HepG2 (cell line): ENCODE data around the gene CDK8. TPM values are rescaled to one million over a fixed set of nuclear protein-coding genes. Genes with fewer than 3 reads are reported as not detected.
A peak's percentile ranks its signal among the peaks of the same experiment; 100 is the strongest.

ENCODE experiments used
- ATF7-NPFF ChIP-seq: sonication (generic); formaldehyde crosslinking; IDR thresholded peaks from 2 replicates; pipeline ENCODE4 v1.8.1; 2023; ENCODE audit warnings: mild to moderate bottlenecking, low read depth, missing genetic modification reagents, moderate library complexity
- BATF2 ChIP-seq: sonication (generic); formaldehyde crosslinking; IDR thresholded peaks from 2 replicates; pipeline ENCODE4 v1.8.0; 2022; ENCODE audit warnings: mild to moderate bottlenecking, missing genetic modification reagents, moderate library complexity
- CBFB ChIP-seq: sonication (generic); formaldehyde crosslinking; IDR thresholded peaks from 2 replicates; pipeline ENCODE4 v1.4.0; 2020; ENCODE audit warnings: missing genetic modification reagents
- CEBPG ChIP-seq: IDR thresholded peaks from 2 replicates; pipeline ENCODE4 v1.6.1; 2016
- CREM ChIP-seq, 2 experiments: sonication (generic) in 1 of 2; formaldehyde crosslinking in 1 of 2; IDR thresholded peaks; 2 replicates each; pipeline versions ENCODE4 v1.4.0 to v1.6.1; 2016 to 2020; ENCODE audit warnings: antibody characterized with exemption in 1 of 2, mild to moderate bottlenecking in 1 of 2, missing genetic modification reagents in 1 of 2
- FOXC1 ChIP-seq: sonication (generic); formaldehyde crosslinking; IDR thresholded peaks from 2 replicates; pipeline ENCODE4 v1.8.0; 2022; ENCODE audit warnings: mild to moderate bottlenecking, missing genetic modification reagents, borderline replicate concordance
- GMEB2 ChIP-seq: IDR thresholded peaks from 2 replicates; pipeline ENCODE4 v1.6.1; 2016; ENCODE audit warnings: missing biosample characterization, missing genetic modification reagents, low read depth
- KLF11 ChIP-seq: IDR thresholded peaks from 2 replicates; pipeline ENCODE4 v1.6.1; 2016; ENCODE audit warnings: missing compliant biosample characterization
- KMT2A ChIP-seq: sonication (generic); formaldehyde crosslinking; IDR thresholded peaks from 2 replicates; pipeline ENCODE4 v1.4.0; 2020; ENCODE audit warnings: missing genetic modification reagents
- MAF1 ChIP-seq: sonication (generic); formaldehyde crosslinking; IDR thresholded peaks from 2 replicates; pipeline ENCODE4 v1.5.0; 2020; ENCODE audit warnings: missing genetic modification reagents, borderline replicate concordance
- NFYC ChIP-seq: IDR thresholded peaks from 2 replicates; pipeline ENCODE4 v1.6.1; 2016; ENCODE audit warnings: missing genetic modification reagents, missing compliant biosample characterization
- NR2F6 ChIP-seq, 2 experiments: IDR thresholded peaks; 2 replicates each; pipeline ENCODE4 v1.6.1; 2016; ENCODE audit warnings: antibody characterized with exemption in 1 of 2, mild to moderate bottlenecking in 1 of 2
- RFX5 ChIP-seq: IDR thresholded peaks from 2 replicates; pipeline ENCODE4 v1.6.1; 2011; ENCODE audit warnings: low read depth, low read length, improper control_type of control experiment
- SOX13 ChIP-seq, 3 experiments: fragments of 450-650 bp in 1 of 3; sonication (generic) in 1 of 3; formaldehyde crosslinking in 1 of 3; IDR thresholded peaks in 2 of 3; conservative IDR thresholded peaks in 1 of 3; 2 replicates each; pipeline versions ENCODE4 v1.5.0 to v1.6.1; 2016 to 2020; ENCODE audit warnings: antibody characterized with exemption in 1 of 3, mild to moderate bottlenecking in 1 of 3, missing compliant biosample characterization in 1 of 3, missing genetic modification reagents in 1 of 3, moderate library complexity in 1 of 3
- ZNF224 ChIP-seq: sonication (generic); formaldehyde crosslinking; IDR thresholded peaks from 2 replicates; pipeline ENCODE4 v1.5.0; 2020; ENCODE audit warnings: mild to moderate bottlenecking, missing genetic modification reagents
- ZNF282 ChIP-seq: fragments of 450-650 bp; IDR thresholded peaks from 2 replicates; pipeline ENCODE4 v1.6.1; 2018; ENCODE audit not compliant: partially characterized antibody
- ZNF558 ChIP-seq: sonication (generic); formaldehyde crosslinking; IDR thresholded peaks from 2 replicates; pipeline ENCODE4 v1.9.0; 2022; ENCODE audit warnings: mild to moderate bottlenecking, missing genetic modification reagents, borderline replicate concordance
- ZNF766 ChIP-seq: sonication (generic); formaldehyde crosslinking; IDR thresholded peaks from 2 replicates; pipeline ENCODE4 v1.5.0; 2020; ENCODE audit warnings: missing genetic modification reagents, borderline replicate concordance
- ZNF776 ChIP-seq: sonication (generic); formaldehyde crosslinking; IDR thresholded peaks from 2 replicates; pipeline ENCODE4 v1.4.0; 2020; ENCODE audit warnings: mild to moderate bottlenecking, missing genetic modification reagents
- ZNF780A ChIP-seq: sonication (generic); formaldehyde crosslinking; IDR thresholded peaks from 2 replicates; pipeline ENCODE4 v1.8.0; 2022; ENCODE audit warnings: mild to moderate bottlenecking, missing genetic modification reagents, moderate library complexity
- polyA plus RNA-seq, 8 experiments: library from polyadenylated mRNA; depleted of rRNA in 3 of 8; stranded (reverse) in 7 of 8; unstranded in 1 of 8; fragments of >200 nt; fragmentation: Illumina TruSeq in 4 of 8; extraction: Trizol in 4 of 8; gene quantifications; 2 replicates each; pipeline versions ENCODE4 v1.2.1 to v1.2.3, GENCODE V29; 2011 to 2016; ENCODE audit warnings: low read depth in 4 of 8, missing spikeins in 1 of 8, mixed read lengths in 1 of 8; ENCODE audit not compliant: insufficient read depth in 1 of 8
- total RNA-seq, 5 experiments: library from RNA; depleted of rRNA; stranded (reverse); fragments of >200 nt; fragmentation: Illumina TruSeq; extraction: Trizol; gene quantifications; 2 replicates each; pipeline ENCODE4 v1.2.3, GENCODE V29; 2016; ENCODE audit warnings: low read depth in 1 of 5
- TF ChIP-seq, protein P1 (sequence below): sonication (generic); formaldehyde crosslinking; IDR thresholded peaks from 2 replicates; pipeline ENCODE4 v1.8.1; 2023; ENCODE audit warnings: mild to moderate bottlenecking, moderate library complexity, missing genetic modification reagents
- TF ChIP-seq, protein P2 (sequence below): sonication (generic); formaldehyde crosslinking; IDR thresholded peaks from 2 replicates; pipeline ENCODE4 v1.5.1; 2020; ENCODE audit warnings: missing genetic modification reagents, mild to moderate bottlenecking, borderline replicate concordance

CDK8 gene
- total and polyA plus RNA-seq, 2 of the 13 experiments (the other 11 are each of a cell fraction or from before 2014, with no cell fraction given), result 15.8 to 16.4 TPM

DNA sequence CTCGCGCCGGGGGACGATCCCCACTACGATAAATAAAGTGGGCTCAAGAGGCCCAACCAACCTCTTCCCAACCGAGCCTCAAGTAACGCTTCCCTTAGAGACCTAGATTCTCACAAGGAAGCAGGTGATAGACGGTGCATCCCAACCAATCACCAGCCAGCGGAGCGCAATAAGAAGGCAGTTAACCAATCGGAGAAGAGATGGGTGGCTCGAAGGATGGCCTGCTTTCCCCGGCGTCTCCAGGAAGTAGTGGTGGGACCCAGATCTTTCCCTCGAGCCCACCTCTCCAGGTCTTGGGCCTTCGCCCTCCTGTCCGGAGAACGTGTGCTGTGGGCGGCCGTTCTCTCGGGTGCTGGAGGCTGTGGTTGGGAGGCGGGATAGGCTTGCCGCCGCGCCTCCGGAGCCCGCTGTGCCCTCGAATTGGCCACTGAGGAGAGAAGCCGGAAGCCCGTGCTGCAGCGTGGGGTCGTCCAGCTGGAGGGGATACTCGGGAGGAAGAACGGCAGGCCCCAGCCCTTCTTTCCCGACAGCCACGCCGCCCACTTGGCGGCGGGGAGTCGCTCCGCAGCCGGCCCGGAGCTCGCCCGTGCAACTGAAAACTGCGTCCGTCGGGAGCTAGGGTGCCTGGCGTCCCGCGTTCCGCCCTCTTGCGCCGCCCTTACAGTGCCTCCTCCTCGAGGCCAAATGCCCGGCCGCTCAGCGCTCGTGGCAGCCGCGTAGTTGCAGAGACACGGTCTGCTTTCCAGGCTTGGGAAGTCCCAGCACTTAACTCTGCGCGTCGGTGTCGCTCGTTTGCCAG, 32.0 kb upstream of the CDK8 start, which contains the start of gene RNF6 (continued):
- TF ChIP-seq, protein P1, sequence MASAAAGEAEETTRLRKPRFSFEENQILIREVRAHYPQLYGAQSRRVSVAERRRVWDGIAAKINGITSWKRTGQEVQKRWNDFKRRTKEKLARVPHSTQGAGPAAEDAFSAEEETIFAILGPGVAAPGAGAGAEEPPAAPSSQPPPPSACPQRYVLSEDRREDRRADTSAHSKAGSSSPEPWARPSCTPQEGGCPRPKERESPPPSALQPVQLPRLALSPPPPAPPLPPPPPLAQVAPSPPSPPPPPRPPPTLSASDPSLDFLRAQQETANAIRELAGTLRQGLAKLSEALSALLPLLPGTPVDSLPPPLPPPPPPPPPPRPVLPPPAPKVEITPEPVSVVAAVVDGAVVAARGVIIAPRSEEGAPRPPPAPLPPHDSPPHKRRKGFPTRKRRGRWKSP (CRISPR knock-in tag), result peak; percentile 79
- TF ChIP-seq NFYC (CRISPR knock-in tag) (peak; percentile 94), CREM (IDR thresholded peaks at IDR 0.05) (no peak; the same call in 1 of the 2 replicates), CREM (CRISPR knock-in tag; IDR thresholded peaks at IDR 0.05) (no peak; the same call in 1 of the 2 replicates), CEBPG (CRISPR knock-in tag) (0 out of 2 replicates have a peak, but pooled peaks have one; percentile 10), NR2F6 (IDR thresholded peaks at IDR 0.05) (no peak), NR2F6 (CRISPR knock-in tag; IDR thresholded peaks at IDR 0.05) (peak; percentile 32; the same call in 1 of the 2 replicates), MAF1 (peak; percentile 69), GMEB2 (CRISPR knock-in tag) (0 out of 2 replicates have a peak, but pooled peaks have one; percentile 26), ZNF776 (peak; percentile 82), SOX13 (IDR thresholded peaks at IDR 0.05) (0 out of 2 replicates have a peak, but pooled peaks have one; percentile 32), SOX13 (CRISPR knock-in tag; conservative IDR thresholded peaks at IDR 0.05 in 1 of 2, IDR thresholded peaks at IDR 0.05 in 1 of 2) (peak in 1 of 2 experiments; percentile 32; a peak in 1 of 4 replicates), ZNF766 (peak; percentile 51; the same call in 1 of the 2 replicates), ATF7-NPFF (CRISPR knock-in tag) (0 out of 2 replicates have a peak, but pooled peaks have one; percentile 51), ZNF282 (no peak), ZNF224 (CRISPR knock-in tag) (no peak), CBFB (CRISPR knock-in tag) (no peak), ZNF780A (peak; percentile 73), KMT2A (CRISPR knock-in tag) (peak; percentile 93), ZNF558 (no peak; the same call in 1 of the 2 replicates), FOXC1 (CRISPR knock-in tag) (peak; percentile 42; the same call in 1 of the 2 replicates), RFX5 (no peak; the same call in 1 of the 2 replicates), KLF11 (CRISPR knock-in tag) (no peak), BATF2 (CRISPR knock-in tag) (peak; percentile 18; the same call in 1 of the 2 replicates)
- TF ChIP-seq, protein P2, sequence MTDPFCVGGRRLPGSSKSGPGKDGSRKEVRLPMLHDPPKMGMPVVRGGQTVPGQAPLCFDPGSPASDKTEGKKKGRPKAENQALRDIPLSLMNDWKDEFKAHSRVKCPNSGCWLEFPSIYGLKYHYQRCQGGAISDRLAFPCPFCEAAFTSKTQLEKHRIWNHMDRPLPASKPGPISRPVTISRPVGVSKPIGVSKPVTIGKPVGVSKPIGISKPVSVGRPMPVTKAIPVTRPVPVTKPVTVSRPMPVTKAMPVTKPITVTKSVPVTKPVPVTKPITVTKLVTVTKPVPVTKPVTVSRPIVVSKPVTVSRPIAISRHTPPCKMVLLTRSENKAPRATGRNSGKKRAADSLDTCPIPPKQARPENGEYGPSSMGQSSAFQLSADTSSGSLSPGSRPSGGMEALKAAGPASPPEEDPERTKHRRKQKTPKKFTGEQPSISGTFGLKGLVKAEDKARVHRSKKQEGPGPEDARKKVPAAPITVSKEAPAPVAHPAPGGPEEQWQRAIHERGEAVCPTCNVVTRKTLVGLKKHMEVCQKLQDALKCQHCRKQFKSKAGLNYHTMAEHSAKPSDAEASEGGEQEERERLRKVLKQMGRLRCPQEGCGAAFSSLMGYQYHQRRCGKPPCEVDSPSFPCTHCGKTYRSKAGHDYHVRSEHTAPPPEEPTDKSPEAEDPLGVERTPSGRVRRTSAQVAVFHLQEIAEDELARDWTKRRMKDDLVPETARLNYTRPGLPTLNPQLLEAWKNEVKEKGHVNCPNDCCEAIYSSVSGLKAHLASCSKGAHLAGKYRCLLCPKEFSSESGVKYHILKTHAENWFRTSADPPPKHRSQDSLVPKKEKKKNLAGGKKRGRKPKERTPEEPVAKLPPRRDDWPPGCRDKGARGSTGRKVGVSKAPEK (CRISPR knock-in tag), result 0 out of 2 replicates have a peak, but pooled peaks have one; percentile 31
